ENCODE measurements around the gene KDM4B. TPM values are rescaled to one million over a fixed set of nuclear protein-coding genes. Genes with fewer than 3 reads are reported as not detected.

Gene KDM4B
- polyA plus RNA-seq, 4 donors: 18.5 to 31.9 (median 28.6) TPM

DNA sequence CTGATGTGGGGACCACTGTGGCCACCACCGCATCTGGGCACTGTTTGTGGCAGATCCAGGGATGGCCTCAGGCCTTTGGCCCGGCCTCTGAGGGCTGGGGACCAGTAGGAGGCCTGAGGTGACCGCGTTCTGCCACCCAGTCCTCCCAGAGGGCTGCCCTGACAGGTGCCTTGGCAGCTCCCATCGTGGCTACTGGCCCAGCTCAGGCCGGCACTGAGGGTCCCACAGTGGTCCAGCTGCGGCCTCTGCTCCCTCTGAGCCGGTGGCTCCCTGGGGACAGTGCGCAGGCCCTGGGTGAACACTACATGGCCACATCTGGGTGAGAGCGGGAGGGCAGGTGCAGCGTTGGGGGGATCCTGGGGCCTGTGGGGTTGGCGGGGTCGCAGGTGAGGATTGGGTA, 61.9 kb downstream of the KDM4B start:
- no peak for DNase-seq (ENCODE audit: low read depth in 4 of 4, low spot score in 2 of 4)

DNA sequence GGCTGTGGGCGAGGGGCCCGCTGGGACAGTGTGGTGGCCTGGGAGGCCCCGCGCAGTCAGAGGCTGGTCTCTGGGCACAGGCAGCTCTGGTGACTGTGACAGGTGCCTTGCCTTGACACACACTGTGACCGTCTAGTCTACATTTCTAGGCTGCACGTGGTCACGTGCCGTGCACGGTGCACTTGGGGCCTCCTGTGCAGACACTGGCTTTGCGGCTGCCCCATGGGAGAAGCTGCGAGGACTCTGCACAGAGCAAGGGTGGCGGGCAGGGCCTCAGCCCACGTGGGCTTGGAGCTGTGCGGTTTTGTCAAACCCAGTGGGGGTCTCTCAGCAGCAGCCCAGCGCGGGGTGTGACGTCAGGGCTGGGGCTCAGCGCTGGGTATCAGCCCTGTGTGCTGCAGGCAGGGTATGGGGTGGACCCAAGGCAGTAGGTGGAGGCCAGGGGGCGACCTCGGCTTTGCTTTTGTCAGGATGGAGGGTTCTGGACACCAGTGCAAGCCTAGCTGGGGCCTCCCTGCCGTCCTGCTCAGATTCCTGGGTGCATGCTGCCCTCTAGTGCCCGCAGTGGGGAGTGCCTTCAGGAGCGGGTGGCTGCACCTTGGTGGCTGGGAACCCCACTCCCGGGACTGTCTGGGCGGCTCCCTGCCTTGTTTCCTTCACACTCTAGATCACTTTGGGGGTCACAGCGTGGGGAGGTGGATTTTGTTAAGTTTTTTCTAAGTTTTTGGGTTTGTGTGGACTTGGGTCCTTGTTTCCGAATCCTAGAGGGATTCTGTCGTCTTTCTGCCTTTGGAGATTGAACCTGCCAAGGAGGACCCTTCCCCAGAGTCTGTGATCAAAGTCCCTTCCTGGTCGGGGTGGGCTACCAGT, 62.6 kb downstream of the KDM4B start:
- DNase-seq (ENCODE audit: low read depth in 4 of 4, low spot score in 2 of 4): peak; percentile 39 to 75 (median 49)

DNA sequence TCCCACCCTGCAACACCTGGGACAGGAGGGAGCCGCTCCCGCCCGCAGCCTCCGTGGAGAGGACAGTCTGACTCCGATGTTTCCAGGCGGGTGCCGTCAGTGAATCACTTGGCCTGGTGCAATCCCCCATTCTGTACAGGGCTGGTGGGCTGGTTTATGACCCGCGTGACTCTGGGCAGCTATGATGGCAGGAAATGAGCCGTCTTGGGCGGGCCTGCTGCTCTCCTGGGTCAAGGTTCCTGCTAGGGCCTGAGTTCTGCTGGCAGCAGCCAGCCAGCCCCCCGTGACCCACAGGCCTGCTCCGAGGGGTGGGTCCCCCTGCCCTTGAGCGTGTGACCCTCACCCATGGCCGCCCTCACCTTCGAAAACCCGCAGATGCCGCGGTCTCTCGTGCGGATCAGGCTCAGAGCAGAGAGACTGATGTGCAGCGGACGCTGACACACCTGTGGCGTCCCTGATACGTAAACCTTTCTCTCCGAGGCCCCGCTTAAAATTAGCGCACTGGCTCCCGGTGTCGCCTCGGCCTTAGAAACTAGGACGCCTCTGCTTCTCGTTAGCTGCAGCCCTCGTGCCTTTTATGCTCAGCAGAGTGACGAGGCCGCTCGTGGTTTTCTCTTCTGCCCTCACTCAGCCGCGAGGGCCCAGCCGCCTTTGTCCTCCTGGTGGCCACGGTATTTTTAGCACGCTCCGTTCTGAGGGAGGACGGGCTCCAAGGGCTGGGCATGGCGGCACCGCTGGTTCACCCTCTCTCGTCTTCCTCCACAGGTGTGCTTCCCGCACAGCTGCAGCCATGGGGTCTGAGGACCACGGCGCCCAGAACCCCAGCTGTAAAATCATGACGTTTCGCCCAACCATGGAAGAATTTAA, 63.4 kb downstream of the KDM4B start:
- DNase-seq (ENCODE audit: low read depth in 4 of 4, low spot score in 2 of 4): no peak

DNA sequence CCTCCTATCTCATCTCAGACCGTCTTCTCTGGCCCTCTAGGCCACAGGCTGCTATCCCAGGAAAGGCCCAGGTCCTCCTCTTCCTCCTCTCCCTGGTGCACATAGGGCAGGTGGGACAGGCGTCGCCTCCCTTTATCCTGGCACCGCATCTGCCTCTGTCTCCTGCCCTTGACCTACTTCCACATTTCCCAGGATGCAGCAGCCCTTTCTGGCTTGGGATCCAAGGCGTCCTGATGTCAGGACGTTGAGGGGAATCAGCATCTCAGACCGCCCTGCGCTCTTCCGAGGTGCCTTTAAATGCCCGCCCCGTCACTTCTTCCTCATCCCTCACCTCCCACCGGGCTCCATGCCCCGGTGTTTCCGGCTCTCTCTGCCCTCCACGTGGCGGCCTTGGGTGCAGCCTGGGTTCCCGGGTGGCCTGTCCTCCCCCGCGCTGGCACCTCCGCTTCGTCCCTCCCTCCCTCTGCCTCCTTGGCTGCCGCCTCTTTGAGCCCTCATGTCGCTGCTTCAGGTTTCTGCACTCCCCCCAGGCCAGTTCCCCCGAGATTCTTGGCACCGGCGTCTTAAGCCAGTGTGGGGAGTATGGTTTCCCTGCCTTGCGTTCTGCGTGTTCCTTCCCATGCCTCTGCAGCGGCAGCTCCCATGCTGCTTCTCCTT, 66.3 kb downstream of the KDM4B start:
- no peak for DNase-seq (ENCODE audit: low read depth in 4 of 4, low spot score in 2 of 4)

DNA sequence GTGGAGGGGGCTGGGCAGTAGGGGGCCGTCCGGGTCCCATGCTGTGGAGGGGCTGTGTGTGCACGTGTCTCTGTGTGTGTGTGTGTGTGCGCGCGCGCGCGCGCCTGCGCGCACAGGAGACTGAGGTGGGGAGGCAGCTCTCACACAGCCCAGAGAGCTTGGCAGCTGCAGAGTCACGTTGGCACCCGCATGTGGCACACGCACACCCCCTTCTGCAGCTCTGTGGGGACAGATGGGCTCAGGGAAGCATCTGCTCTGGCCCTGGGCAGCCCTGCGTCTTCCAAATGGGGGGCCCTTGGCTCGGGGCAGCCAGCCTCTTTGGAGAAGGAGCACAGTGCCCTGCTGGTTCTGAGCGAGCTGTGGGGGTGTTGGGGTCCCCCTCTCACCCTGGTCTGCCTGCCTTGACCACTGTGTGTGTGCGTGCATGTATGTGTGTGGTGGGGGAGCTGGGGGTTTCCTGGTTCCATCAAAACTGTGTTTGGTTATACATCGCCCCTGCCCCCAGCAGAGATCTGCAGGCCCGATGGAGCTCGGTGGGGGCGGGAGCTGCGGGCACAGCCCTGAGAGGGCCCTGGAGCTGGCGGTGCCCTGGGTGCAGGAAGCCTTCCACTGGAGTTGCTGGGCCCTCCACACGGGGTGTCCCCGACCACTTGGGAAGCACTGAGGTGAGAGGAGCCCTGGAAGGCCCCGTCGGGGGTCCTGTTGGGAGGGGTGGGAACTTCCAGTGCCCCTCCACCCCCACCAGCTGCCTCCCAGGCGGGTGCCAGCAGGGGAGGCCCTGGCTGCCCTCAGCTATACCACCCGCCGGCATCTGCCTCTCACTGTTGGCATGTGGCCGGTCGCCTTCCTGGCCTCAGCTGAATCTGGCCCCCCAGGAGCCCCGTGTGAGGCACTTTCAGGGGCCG, 67.1 kb downstream of the KDM4B start:
- no peak for DNase-seq (ENCODE audit: low read depth in 4 of 4, low spot score in 2 of 4)

DNA sequence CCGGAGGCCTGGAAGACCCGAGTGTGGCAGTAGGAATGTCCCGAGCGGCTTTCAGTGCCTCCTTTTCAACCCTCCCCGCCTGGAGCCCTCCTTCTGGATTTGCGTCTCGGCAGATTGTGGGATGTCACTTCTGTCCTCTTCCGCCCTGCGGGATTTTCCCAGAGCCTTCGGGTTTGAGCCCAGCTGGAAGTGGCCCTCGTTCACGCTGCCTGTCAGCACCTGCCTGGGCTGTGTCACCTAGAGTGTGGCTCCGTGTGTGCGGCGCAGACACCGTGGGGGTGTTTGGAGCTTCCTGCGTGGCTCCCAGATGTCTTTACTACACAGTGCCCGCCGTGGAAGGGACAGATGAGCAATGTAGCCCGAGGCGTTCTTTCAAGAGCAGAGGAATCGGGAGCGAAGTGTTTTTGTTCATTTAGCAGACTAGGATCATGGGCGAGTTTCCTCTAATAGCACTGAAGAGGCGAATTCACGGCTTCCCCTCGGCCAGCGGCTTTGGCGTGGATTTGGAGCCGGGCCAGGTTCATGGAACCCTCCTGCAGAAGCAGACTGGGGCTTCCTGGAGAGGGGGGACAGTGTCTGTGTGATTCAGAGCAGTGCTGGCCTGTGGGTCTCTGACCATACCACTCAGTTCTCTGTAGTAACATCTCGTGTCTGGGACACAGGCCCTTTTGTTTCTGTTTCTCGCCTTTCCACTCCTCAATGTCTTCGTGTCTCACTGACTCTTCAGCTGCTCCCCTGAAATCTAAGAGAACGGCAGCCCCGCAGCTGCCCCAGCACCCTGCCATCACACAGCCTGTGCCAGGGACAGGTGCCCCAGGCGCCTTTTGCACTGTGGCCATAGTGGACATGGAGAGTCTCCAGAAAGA, 68.0 kb downstream of the KDM4B start:
- DNase-seq (ENCODE audit: low read depth in 4 of 4, low spot score in 2 of 4): no peak

DNA sequence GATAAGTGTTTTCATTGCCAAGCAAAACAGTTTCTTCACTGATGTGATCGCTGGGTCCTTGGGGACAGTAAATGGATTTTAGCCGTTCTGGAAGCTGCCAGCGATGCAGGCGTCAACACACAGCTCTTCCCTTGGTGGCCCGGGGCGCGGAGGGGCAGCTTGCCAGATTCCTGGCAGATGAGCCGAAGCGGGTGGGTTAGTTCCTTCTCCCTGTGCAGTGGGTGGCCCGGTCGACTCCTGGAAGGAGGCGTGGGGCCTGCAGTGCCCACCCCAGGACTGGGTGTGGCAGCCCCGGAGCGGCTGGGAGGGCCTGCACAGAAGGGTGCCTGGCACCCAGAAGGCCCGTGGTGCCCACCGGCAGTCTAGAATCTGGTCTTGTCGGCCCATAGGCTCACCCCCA, 69.0 kb downstream of the KDM4B start:
- no peak for DNase-seq (ENCODE audit: low read depth in 4 of 4, low spot score in 2 of 4)

DNA sequence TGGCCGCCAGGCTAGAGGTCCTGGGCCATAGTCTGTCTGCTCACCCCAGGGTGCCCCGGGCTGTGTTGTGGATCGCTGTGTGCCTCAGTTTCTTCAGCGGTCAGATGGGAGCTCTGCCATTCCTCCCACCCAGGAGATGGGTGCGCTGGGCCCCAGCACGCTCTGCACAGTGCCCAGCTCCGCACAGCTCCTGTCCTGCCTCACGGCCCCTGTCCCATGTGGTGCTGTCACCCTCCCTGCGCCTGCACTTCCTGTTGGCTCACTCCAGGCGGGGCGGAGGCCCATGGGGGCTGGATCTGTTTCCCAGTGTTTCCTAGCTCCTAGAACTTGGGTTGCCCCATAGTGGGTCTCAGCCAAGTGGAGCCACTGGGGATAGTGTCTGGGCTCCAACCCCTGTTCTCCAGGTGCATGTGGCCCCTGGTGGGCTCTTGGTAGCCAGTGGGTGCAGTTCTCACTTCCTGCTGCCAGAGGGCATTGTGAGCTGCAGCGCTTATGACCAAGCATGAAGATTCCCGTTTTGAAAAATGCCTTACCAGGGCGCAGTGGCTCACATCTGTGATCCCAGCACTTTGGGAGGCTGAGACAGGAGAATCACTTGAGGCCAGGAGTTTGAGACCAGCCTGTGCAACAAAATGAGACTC, 69.8 kb downstream of the KDM4B start:
- DNase-seq (ENCODE audit: low read depth in 4 of 4, low spot score in 2 of 4): no peak

DNA sequence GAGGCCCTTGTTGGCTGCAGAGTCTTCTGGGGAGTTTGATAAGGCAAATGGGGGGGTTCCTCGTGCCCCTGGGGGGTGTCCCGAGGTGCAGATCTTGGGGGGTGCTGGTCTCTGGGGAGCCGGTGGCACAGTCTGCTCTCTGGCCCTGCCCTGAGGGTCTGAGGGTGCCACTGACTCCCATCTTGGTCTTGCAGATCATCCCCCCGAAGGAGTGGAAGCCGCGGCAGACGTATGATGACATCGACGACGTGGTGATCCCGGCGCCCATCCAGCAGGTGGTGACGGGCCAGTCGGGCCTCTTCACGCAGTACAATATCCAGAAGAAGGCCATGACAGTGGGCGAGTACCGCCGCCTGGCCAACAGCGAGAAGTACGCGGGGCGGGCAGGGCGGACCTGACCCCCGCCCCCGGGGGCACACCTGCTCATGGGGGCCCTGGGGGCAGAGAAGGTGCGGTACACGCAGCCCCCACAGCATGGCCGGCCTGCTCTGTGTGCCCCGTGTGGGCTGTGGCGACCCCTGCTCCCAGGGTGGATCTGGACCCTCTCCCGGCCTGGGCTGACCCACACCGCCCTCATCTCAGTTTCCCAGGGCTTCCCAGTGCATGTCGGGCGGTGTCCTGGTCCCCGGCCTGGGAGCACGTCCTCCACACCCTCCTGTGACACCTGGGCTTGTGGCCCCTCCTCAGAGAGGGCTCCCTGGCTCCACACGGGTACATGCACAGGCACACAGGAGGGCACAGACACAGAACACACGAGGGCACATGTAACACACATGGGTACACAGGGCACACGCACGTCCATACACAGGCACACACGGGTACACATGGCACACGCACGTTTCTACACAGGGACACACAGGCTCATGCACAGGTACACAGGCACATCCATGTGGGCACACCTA, 71.0 kb downstream of the KDM4B start:
- DNase-seq (ENCODE audit: low read depth in 4 of 4, low spot score in 2 of 4): no peak

DNA sequence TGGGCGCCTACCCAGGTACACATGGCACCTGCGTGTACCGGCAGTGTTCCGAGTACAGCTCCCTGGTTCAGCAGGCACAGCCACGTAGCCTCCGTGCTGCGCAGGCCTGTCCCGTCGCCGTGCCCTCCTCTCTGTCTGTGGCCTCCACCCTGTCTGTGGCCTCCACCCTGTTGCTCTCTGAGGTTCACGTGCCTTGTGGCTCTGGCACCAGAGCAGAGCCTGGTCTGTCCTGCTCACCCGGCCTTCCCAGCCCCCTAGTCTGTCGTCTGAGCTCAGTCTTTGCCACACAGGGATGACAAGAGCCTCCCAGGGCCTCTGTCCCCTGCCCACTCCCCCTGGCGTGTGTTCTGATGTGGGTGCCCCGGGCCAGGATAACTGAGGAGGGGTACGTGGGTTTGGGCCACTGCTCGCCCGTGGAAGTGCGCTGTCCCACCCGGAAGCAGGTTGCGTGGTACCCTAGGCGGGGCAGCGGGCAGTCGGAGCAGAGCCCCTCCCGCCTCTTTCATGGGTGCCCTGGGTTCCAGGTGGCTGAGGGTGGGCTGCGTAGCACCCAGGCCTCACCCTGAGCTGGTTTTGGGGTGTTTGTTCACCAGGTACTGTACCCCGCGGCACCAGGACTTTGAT, 71.7 kb downstream of the KDM4B start:
- DNase-seq (ENCODE audit: low read depth in 4 of 4, low spot score in 2 of 4): no peak

DNA sequence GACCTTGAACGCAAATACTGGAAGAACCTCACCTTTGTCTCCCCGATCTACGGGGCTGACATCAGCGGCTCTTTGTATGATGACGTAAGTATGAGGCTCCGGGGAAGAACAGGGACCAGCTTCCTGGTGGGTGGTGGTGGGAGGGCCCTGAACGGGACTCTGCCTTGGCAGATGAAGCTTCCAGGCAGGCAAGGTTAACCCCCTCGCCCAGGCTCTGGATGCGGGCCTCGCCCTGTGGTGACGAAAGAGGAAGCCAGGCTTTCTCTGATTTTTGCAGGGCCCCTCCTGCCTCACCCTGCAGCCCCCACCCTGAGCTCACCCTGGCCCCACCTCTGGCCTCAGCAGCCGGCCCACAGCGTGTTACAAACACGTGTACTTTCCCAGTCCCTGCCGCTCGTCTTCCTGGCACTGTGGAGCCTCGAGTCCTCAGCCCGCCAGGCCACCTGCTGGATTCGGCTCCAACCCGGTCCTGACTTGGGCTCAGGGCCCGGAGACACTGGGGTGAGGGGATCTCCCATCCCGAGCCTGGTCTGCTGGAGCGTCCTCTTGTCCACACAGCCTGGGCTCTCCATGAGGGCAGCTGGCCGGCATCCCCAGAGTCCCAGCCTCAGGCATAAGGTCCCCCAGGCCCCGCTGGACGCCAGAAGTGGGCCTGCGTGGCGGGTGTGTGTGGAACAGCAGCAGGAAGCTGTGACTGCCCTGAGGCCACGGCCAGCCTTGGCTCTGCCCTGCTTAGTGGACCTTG, 72.4 kb downstream of the KDM4B start:
- no peak for DNase-seq (ENCODE audit: low read depth in 4 of 4, low spot score in 2 of 4)

DNA sequence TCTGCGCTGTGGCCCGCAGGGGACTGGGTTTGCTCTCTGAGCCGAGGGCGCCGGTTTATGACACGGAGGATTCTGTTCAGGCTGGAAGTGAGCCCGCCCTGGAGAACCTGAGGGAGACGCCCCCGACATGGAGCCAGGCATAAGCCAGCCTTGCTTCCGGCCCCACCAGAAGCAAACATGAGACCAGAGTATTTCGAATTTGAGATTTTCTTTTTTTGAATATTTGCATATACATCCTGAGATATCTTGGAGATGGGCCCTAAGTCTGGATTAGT, 72.9 kb downstream of the KDM4B start:
- DNase-seq (ENCODE audit: low read depth in 4 of 4, low spot score in 2 of 4): no peak

DNA sequence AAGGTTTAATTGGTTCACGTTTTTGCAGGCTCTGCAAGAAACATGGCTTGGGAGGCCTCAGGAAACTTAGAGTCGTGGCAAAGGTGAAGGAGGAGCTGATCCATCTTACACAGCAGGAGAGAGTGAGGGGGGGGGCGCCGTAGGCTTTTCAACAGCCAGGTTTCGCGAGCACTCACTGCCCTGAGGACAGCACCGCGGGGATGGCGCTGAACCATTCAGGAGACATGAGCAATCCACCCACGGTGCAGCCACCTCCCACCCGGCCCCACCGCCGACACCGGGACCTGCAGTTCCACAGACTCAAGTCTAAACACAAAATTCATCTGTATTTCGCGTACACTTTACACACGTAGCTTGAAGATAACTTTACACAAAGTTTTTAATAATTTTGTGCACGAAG, 73.6 kb downstream of the KDM4B start:
- no peak for DNase-seq (ENCODE audit: low read depth in 4 of 4, low spot score in 2 of 4)

DNA sequence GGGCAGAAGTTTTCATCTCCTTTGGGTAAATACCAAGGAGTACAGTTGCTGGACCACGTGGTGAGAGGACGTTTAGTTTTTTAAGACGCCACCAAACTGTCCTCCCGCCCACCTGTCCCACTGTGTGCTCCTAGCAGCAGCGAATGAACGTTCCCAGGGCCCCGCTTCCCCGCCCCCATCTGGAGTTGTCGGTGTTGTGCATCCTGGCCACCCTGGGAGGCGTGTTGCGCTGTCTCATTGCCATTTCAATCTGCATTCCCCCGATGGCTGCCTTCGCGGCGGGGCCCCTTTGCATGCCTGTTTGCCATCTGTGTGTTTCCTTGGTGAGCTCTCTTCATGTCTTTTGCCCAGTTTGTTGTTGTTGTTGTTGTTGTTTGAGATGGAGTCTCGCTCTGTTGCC, 76.1 kb downstream of the KDM4B start:
- no peak for DNase-seq (ENCODE audit: low read depth in 4 of 4, low spot score in 2 of 4)

DNA sequence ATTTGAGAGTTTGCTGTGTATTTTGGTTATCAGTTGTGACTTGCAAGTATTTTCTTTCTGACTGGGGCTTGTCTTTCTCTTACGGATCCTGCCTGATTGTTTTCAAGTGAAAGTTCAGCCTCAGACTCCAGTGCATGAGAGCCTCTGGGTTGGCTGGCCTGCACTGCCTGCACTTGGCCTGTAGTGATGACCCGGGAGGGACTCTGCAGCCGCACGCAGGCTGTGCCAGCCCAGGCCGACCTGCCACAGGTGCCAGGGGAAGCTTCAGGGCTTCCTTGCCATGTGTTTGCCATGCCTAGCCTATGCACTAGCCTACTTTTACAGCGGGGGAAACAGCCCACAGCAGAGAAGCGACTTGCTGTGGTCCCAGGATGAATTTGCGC, 77.0 kb downstream of the KDM4B start:
- no peak for DNase-seq (ENCODE audit: low read depth in 4 of 4, low spot score in 2 of 4)

DNA sequence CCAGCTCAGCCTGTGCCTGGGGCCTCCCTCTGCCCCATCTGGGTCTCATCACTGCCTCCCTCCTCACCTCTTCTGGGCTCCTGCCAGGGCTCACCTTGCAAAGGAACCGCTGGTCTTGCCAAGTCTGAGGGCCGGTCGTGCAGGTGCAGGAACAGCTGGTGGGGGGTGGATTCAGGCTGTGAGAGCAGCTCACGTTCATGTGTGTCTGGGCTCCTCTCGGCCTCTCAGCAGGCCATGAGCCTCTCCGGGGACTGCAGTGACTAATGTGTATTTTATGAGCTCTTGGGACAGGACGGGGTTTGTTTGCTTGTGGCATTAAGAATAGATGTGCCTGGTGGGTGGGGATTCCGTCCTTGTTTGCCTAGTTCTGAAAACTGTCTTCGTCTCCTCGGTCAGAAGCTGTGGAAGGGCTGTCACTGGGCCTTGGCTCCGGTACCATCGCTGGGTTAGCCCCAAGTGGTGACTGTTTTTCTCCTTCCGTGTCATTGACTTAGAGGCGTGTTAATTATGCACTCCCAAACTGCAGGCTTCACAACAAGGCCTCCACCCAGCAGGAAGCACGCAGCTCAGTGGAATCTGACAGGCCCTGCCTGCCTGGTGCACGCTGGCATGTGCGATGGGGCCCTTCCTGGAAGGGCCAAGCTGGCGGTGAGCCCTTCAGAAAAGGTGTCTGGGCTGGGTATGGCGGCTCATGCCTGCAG, 77.6 kb downstream of the KDM4B start:
- DNase-seq (ENCODE audit: low read depth in 4 of 4, low spot score in 2 of 4): no peak
